Uterus (tissue), 4 donors: ENCODE measurements around the gene SMG7. TPM values are rescaled to one million over a fixed set of nuclear protein-coding genes. Genes with fewer than 3 reads are reported as not detected.

Experiments
- DNase-seq, 2 donors: peaks; one replicate each; pipeline ENCODE4 v3.0.0-alpha.2; 2019 to 2020
- H3K27ac ChIP-seq, 2 donors: fragments of 200-600 bp; sonication (generic); 1 replicate in 1 of 2; 2 replicates in 1 of 2; pipeline ENCODE4 v1.5.1; 2016 to 2018
- H3K27me3 ChIP-seq, 2 donors: fragments of 200-600 bp; sonication (generic); one replicate each; pipeline ENCODE4 v1.5.1; 2018 to 2019; ENCODE audit warnings: control low read depth in 1 of 2
- H3K36me3 ChIP-seq, 2 donors: fragments of 200-600 bp; sonication (generic); one replicate each; pipeline ENCODE4 v1.5.1; 2019; ENCODE audit warnings: control low read depth in 1 of 2
- H3K4me1 ChIP-seq, 2 donors: fragments of 200-600 bp; sonication (generic); one replicate each; pipeline ENCODE4 v1.5.1; 2018 to 2019; ENCODE audit warnings: control low read depth in 1 of 2
- H3K4me3 ChIP-seq, 2 donors: fragments of 200-600 bp; sonication (generic); 1 replicate in 1 of 2; 2 replicates in 1 of 2; pipeline ENCODE4 v1.5.1; 2018 to 2019; ENCODE audit warnings: mild to moderate bottlenecking in 1 of 2
- H3K9me3 ChIP-seq, 2 donors: fragments of 200-600 bp; sonication (generic); one replicate each; pipeline ENCODE4 v1.5.1; 2019; ENCODE audit warnings: control low read depth in 1 of 2
- CTCF ChIP-seq, 4 experiments: fragments of 200-600 bp in 2 of 4; fragments of 450-650 bp in 2 of 4; sonication (generic) in 2 of 4; IDR thresholded peaks; one replicate each; pipeline ENCODE4 v1.5.1; 2016 to 2019; ENCODE audit warnings: antibody characterized with exemption in 4 of 4, mild to moderate bottlenecking in 2 of 4, moderate library complexity in 1 of 4
- POLR2A ChIP-seq, 2 donors: fragments of 450-650 bp; IDR thresholded peaks; one replicate each; pipeline ENCODE4 v1.6.1; 2016; ENCODE audit warnings: antibody characterized with exemption in 2 of 2, mild to moderate bottlenecking in 1 of 2, moderate library complexity in 1 of 2
- intact Hi-C: fragments of 100-400 bp; cut with DNase I; formaldehyde crosslinking; loops from one replicate; pipeline ENCODE4 v1.15.1; 2023; ENCODE audit warnings: low total_unique reads
- total RNA-seq, 4 donors: library from RNA; depleted of rRNA in 3 of 4; stranded (reverse); fragments of >200 nt in 3 of 4; gene quantifications; one replicate each; pipeline versions ENCODE4 v1.1.0 to v1.2.4, GENCODE V29; 2014 to 2023
- donor health status: DM: yes; HTN: yes; CAD: no.

The SMG7 gene
- total RNA-seq, 4 donors from 2014 or later, result 9.1 to 63.1 (median 37.0) TPM

GRCh38 chr1:183584147-183584546 is 111.8 kb downstream of the SMG7 start:
- Histone ChIP-seq H3K27ac (no peak overlapping the region), H3K4me1 (no peaks in the 10 kb centered on the region), H3K27me3 (no peaks in the 10 kb centered on the region), H3K36me3 (no peaks in the 10 kb centered on the region), H3K4me3 (no peak overlapping the region), H3K9me3 (no peaks in the 10 kb centered on the region)
- no peak for DNase-seq
- no peak for TF ChIP-seq CTCF (IDR thresholded peaks at IDR 0.05)
- no peak for TF ChIP-seq POLR2A (IDR thresholded peaks at IDR 0.05)
- intact Hi-C loops, result no loop called here

- TF ChIP-seq CTCF (IDR thresholded peaks at IDR 0.05) (no peak), POLR2A (IDR thresholded peaks at IDR 0.05) (no peak)
- Histone ChIP-seq H3K36me3 (no peaks in the 10 kb centered on the region), H3K27ac (no peak overlapping the region), H3K4me3 (no peak overlapping the region), H3K27me3 (no peaks in the 10 kb centered on the region), H3K9me3 (no peaks in the 10 kb centered on the region), H3K4me1 (no peaks in the 10 kb centered on the region)
- intact Hi-C loops, result no loop called here
- no peak for DNase-seq
These were observed 112.7 kb downstream of the SMG7 start for GRCh38 chr1:183585038-183585437.

- H3K27me3 ChIP-seq, result no peaks in the 10 kb centered on the region
- no peaks in the 10 kb centered on the region for H3K36me3 ChIP-seq
- H3K9me3 ChIP-seq, result no peaks in the 10 kb centered on the region
- no peak for DNase-seq
- no peak overlapping the region for H3K27ac ChIP-seq
- TF ChIP-seq CTCF (IDR thresholded peaks at IDR 0.05) (no peak), POLR2A (IDR thresholded peaks at IDR 0.05) (no peak)
- intact Hi-C loops, result no loop called here
- no peaks in the 10 kb centered on the region for H3K4me1 ChIP-seq
- no peak overlapping the region for H3K4me3 ChIP-seq
These were observed 114.2 kb downstream of the SMG7 start for GRCh38 chr1:183586455-183586854.

GRCh38 chr1:183586926-183587325 is 114.6 kb downstream of the SMG7 start:
- DNase-seq, result no peak
- Histone ChIP-seq H3K27ac (no peak overlapping the region), H3K36me3 (no peaks in the 10 kb centered on the region), H3K27me3 (no peaks in the 10 kb centered on the region), H3K9me3 (no peaks in the 10 kb centered on the region), H3K4me1 (no peaks in the 10 kb centered on the region), H3K4me3 (no peak overlapping the region)
- intact Hi-C loops, result no loop called here
- TF ChIP-seq POLR2A (IDR thresholded peaks at IDR 0.05), result no peak
- TF ChIP-seq CTCF (IDR thresholded peaks at IDR 0.05), result no peak

- no peaks in the 10 kb centered on the region for H3K36me3 ChIP-seq
- no peak overlapping the region for H3K27ac ChIP-seq
- no peaks in the 10 kb centered on the region for H3K4me1 ChIP-seq
- H3K4me3 ChIP-seq, result no peak overlapping the region
- H3K9me3 ChIP-seq, result no peaks in the 10 kb centered on the region
- H3K27me3 ChIP-seq, result no peaks in the 10 kb centered on the region
- TF ChIP-seq CTCF (IDR thresholded peaks at IDR 0.05), result no peak
- TF ChIP-seq POLR2A (IDR thresholded peaks at IDR 0.05), result no peak
- DNase-seq, result no peak
- intact Hi-C loops, result no loop called here
These were observed 116.5 kb downstream of the SMG7 start for GRCh38 chr1:183588827-183589226.
